NCI-H524 (cell line): ENCODE results near the gene CCDC136.

ENCODE experiments used
- DNase-seq, 2 experiments: peaks; one replicate each; lab custom pipeline; 2025; lab: John Stamatoyannopoulos, UW

CCDC136 gene

DNA sequence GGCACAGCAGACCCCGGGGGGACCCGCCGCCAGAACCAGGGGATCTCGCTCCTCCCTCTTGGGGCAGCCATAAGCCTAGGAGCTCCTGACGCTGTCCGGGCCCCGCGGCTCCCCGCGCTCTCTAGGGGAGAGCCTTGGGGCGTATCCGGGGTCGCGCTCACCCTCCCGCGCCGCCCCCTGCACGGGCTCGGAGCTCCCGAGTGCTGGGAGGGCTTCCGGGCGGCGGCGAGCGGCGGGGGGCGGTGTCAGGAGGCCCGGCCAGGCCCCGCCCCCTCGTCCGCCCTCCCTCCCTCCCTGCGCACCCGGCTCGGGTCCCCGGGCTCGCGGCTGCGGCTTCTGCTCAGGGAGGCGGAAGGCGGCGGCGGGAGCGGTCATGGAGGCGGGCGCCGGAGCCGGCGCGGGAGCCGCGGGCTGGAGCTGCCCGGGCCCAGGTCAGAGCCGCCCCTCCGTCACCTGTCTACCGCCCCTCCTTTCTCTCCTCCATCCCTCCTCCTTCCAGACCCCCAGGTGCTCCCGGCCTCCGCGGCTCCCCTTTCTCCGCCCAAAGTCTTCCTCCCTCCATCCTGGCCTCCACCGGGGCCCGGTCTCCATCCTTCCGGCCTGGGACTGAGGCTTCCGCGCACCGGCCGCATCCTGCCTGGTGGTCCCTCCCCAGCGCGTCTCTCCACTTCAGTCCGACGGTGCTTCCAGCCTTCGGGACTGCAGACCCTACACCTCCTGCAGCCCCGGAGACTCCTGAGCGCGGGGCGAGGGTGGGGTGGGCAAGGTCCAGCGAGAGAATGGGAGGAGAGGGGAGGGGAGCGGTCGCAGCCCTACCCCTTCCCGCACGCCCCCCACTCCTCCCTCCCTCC is at the start of gene CCDC136:
TSS of gene CCDC136 (plus strand) at position 848 of the 851 bp plus-strand sequence. CDS start 444 bp downstream, outside the sequence.
- peak in 1 of 2 experiments; percentile 44 for DNase-seq

DNA sequence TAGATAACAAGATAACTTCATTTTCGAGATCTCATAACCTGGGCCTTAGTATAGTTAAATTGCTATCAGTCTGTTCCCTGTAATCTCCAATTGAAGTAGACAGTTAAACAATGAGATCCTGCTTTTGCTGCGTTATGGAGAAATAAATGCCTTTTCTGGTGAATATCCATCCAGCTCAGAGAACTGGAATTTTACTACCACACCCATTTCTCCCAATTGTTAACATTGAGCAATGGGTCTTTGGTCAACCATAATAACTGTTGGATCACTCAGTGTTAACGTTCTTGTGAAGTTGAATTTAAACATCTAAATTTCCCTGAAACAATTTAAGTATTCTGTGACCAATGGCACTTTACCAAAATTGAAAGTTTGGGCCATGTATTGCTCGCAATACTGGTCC is 49.6 kb upstream of the CCDC136 start:
- DNase-seq: no peak

DNA sequence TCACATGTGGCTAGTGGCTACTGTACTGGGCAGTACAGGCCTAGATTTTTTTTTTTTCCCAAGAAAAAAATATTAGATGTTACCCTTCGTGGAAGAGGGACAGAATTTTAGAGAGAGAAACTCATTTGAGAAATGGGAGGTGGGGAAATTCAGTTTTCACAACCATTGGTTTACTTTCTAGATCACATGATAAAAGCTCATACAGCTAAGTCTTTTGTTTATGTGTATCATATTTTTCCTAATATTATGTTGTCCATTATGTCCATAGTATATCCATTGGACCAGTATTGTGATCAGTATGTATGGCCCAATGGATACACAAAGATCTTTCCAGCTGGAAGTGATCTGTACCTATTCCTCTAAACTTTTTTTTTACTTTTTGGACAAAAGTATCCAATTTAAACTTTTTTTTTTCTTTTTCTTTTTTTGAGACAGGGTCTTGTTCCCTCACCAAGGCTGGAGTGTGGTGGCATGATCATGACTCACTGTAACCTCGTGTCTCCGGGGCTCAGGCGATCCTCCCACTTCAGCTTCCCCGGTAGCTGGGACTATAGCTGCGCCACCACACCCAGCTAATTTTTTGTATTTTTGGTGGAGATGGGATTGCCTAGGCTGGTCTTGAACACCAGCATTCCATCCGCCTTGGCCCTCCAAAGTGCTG is 48.5 kb upstream of the CCDC136 start:
- no peak for DNase-seq

DNA sequence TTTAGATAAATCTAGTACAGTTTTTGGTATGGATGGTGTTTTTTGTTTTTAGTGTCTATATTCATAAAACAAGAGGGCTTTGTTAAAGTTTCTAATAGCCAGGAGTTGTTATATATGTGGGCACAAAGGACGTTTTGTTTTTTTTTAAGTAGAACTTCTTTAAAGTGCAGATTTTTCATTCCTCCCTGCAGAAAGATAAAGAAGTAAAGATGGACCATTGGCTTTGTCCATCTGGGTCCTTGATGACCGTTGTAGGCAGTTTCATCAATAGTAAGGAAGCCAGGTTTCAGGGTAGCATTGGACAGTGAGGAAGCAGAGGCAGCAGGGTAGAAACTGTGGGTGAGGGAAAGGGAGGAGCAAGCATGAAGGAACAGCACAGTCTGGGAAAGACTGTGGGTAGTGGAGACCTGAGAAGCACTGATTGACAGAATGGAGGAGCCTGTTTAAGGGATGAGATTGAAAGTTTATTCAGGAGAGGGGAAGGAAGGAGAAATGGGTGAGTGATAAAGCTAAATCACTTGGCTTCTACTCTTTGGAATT is 47.3 kb upstream of the CCDC136 start:
- no peak for DNase-seq

DNA sequence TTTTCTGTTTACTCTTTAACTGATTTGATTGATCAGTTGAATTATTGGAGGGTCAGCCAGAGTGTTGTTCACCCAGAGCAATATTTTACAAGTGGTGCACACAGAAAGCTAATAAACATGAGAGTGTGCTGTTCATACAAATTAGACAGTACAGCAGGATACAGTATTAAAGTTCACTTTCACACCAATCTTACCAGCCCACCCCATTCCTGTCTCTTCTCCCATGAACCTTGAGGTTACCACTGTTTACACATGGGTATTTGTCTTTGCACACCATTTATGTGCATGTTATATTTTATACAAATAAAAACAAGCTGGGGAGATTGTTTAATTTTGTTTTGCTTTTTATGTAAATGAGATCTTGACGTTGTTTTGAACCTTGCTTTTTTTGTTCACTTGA is 46.1 kb upstream of the CCDC136 start:
- no peak for DNase-seq

DNA sequence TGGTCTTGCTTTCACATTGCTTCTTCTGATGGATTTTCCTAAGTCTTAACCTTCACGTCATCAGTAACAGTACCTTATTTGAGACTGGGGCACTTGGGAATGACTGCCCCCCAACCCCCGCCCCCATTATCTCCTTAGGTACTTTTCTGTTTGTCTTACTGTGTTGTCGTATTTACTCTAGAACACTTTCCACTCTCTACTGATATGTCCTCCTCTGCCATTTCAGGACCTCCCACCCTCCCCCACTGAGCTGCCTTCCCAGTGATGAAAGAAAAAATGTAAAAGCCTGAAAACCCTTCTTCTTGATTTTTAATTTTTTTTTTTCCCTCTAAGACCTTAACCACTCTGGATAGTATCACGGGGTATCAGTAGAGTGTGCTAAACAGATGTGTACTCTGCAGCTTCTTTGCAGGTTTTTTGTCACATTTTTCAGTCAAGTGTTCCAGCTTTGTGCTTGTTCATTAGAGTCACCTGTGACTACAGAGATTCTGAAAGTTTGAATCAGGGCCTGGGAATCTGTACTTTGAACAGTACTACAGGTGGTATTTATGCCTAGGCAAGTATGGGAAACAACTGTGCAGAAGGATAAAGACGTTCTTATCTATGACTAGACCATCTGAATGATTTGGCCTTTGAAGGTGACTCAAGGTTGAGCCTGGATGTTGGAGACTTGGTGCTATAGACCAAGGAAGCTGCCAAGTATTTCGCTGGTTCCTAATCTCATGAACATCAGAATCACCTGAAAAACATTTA is 44.3 kb upstream of the CCDC136 start:
- no peak for DNase-seq

DNA sequence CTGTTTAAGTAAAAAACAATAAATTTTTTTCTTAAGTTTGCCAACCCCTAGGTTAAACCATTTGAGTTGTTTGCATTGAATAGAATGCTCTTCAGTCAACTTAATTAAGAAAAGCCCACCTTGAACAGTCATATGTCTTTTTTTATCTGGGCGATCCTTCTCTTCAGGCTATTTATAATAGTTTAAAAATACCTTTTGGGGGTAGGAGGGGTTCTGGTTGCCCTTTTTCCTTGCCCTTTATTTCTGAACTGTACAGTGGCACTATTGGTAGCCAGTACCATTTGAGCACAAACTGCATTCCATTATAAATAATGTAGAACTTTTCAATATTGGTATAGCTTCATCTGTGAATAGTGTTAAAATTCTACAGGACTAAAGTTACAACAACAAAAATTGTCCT is 39.5 kb upstream of the CCDC136 start:
- no peak for DNase-seq

DNA sequence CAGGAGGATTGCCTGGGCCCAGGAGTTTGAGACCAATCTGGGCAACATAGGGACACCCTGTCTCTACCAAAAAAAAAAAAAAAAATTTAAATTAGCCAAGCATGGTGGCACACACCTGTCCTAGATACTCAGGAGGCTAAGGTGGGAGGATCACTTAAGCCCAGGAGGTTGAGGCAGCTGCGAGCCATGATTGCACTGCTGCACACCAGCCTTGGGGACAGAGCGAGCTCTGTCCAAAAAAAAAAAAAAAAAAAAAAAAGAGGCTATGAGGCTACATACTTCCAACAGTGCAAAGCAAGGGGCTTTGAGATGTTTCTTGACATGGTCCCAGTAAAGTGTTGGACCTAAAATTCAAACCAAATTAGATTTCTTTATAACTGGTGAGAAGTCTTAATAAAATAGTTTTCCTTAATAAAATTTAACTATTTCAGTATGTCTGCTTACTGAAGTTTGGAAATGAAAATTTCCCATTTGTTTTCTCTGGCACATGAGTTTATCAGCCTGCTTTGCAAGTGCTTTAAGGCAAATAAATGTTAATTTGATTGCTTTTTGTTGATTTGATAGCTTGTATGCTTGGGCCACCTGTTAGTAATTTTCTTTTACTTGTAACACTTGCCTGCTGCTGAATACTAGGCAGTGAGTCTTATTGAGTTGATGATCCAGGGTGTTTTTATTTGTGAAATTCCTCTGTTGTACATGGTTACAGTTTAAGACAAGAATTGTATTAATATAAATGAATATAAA is 36.5 kb upstream of the CCDC136 start:
- peak in 1 of 2 experiments; percentile 37 for DNase-seq

DNA sequence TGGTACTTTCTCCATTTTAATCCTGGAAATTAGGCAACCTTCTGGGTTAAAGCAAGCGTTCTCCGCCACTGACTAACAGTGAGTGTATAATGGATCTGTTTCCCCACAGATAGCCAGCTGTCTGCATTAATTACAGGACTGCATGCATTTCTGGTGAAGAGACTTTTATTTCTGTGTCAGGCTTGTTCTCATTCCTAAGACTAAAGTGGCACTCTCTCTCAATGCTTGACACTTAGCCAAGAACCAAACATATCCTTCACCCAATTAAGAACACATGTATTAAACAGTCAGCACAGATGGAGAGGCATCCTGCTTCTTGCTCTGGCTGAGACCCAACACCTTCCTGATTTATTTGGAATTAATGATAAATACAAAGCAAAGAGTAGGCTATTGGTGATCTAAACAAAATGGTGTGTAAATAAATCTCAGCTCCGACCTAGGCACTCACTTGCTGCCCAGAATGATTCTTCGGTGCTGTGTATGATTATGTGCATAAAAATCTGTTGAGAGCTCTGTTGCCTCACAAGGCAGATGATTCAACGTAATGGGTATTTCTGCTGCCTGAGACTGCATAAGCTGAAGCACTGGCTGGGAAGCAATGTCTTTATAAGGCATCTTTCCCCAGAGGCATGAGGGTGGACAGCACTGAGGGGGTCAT is 35.8 kb upstream of the CCDC136 start:
- peak; percentile 64 to 91 for DNase-seq

DNA sequence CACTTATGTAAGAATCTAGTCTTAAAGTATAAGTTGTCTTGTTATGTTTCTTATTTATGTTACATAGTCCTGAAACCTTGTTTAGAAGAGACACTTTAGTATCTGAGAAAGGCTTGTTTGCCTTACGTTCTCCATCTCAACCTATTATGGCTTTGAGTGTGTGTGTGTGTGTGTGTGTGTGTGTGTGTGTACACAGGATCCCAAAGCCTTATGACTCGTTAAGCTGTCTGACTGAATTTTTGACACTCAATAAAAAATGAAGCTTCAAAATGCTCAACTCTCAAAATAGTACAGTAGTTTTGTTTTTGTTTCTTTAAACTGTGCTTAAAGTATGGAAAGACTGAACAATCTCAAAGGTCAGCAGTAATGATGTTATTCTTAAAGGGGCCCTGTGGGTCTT is 34.6 kb upstream of the CCDC136 start:
- no peak for DNase-seq

DNA sequence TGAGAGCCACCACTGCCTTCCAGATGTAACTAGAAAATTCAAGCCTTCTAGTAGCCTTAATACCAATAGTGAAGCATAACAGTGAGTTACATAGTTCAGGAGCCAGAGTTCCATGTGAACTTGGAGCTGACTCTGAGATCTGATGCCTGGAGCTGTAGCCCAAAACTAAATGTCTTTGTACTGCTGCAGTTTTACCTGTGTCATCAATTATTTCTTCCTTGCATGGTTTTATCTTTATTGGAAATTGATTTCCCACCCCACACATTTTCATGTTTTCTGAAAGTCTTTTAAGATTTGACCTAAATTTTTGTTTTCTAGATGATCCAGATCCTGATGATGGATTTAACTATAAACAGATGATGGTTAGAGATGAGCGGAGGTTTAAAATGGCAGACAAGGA is 33.2 kb upstream of the CCDC136 start:
- no peak for DNase-seq

DNA sequence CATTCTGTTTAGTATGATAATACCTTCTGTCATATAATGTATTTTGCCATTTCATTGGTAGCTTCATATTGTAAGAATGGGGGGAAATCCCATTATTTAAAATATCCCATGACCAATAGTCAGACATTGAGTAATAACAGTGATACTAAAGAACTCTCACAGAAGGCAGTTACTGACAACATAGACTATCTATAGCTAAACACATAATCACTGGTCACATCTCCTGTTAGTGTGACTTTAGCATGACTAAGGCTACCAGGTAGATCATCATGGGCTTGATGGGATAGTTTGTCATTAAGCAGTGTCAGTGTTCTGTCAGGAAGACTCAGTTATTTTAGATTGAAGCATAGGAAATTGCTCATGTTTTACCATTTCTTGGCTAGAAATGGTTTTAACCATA is 32.5 kb upstream of the CCDC136 start:
- DNase-seq: no peak

DNA sequence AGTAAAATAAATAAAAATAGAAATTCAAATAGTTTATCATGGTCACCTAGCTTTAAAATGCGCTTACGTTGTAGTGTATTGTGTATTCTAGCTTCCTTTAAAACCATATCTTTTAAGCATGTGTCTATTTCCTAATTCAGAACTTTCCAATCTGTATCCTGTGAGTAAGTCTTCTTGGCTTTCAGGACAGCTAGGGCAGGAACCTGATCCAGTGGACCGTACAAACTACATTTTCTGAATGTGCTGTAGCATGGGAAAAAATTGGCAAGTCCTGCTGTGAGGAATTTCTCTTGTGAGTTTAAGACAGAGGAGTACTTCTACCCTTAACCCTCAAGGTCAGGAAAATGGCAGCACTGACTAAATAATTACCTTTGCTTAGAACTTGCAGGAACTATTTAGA is 28.2 kb upstream of the CCDC136 start:
- no peak for DNase-seq

DNA sequence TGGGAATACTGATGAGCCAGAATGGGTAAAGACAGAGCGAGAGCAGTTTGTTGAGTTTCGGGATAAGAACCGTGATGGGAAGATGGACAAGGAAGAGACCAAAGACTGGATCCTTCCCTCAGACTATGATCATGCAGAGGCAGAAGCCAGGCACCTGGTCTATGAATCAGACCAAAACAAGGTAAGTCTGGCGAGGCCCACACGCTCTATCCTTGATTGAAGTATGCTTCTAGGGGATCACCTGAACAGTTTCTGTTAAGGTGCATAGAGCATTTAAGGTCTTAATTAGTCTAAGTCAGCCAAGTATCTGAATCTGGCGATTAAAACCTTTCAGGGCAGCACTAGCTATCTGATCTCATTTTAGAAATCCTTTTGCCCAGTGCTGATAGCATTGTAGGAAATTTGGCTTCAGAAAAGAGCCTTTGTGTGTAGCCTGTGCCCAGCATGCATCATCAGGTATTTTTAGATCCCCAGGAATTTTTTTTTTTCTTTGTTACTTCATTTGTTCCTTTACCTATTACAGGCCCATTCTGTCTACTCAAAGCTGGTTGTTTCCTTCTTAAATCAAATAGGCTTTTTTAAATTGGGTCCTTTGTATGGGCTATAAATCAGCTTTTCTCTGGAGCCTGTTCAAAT is 24.2 kb upstream of the CCDC136 start:
- DNase-seq: no peak

DNA sequence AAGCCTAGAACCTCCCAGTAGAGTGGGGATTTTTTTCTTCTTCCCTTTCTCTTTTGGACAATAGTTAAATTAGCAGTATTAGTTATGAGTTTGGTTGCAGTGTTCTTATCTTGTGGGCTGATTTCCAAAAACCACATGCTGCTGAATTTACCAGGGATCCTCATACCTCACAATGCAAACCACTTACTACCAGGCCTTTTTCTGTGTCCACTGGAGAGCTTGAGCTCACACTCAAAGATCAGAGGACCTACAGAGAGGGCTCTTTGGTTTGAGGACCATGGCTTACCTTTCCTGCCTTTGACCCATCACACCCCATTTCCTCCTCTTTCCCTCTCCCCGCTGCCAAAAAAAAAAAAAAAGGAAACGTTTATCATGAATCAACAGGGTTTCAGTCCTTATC is 21.5 kb upstream of the CCDC136 start:
- DNase-seq: no peak

DNA sequence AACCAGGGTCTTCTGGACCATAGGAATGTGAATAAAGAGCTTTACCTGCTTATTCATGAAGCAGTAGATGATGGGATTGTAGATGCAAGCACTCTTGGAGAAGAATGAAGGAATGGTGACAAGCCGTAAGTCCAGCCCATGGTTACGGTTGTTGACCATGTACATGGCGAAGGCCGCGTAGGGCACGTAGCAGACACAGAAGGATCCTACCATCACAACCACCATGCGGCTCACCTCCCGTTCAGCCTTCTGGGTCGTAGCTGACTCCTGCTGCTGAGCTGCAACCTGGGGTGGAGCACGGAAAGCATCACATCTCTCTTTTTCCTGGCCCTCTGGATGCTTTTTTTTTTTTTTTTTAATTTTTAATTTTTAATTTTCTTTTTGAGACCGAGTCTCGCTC is 18.2 kb upstream of the CCDC136 start:
- no peak for DNase-seq

DNA sequence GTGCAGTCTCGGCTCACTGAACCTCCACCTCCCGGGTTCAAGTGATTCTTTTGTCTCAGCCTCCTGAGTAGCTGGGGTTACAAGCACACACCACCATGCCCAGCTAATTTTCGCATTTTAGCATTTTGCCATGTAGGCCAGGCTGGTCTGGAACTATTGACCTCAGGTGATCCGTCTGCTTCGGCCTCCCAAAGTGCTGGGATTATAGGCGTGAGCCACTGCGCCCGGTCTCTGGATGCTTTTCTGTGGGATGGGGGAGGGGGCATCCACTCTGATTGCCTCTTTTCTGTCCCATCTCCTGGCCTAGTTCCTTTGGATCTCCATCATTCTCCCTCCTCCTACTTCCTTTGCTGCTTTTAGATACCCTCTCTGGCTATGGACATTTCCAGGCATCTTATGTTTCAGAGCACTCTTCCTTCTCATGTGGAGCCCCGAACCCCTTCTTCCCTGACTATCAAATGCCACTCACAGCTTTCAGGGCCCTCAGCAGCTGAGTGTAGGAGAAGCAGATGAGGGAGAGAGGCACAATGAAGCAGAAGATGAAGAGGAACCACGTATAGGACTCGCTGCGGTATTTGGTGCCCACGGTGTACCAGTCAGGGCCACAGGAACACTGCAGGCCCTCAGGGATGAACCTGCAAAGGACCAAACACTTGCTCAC is 17.6 kb upstream of the CCDC136 start:
- DNase-seq: no peak

DNA sequence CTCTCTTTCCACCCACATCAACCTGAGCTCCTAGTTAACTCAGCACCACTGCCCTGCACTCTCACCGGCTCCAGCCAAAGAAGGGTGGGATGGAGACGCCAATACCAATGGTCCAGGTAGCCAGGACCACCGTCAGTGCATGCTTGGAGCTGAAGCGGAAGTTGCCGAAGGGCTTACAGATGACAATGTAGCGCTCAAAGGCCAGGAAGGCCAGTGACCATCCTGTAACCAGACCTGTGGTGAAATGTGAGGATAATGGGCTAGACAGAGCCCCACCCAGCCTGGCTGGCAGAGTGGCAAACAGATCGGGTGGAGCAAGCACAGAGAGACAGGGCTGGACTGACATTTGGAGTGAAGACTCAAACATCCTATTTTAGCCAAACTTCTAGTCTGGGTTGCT is 16.8 kb upstream of the CCDC136 start:
- no peak for DNase-seq

DNA sequence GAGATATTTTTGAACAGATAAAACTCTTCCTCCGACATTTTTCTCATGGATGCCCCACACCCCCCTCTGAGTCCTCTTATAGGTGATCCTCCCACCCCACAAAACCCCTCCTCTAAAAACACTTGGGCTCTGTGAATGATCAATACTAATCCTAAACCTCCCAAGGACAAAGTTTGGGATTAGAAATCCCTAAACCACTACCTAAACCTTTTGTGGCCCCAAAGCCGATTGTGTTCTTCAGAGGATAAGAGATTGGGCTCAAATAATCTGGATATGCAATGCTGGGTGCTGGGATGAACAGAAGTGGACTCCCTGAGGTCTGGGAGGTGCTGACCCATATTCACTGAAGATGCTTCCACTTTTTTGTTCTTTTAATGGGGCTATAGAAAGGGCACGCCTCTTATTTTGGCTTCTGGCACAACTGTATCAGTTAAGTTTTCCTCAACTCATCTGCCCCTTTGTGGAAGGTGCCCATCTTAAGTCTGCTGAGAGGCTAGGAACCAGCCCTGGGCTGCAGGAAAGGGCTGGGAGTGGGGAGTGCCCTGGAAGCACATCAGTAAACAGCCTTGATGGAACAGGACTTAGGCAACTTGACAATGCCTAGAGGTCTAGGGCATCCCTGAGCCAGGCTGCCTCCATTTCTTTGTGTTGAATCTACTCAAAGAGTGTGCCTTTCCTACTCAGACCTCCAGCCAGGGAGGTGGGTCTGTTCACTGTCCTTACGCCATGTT is 15.9 kb upstream of the CCDC136 start, which contains the start of gene OPN1SW:
TSS of gene OPN1SW (minus strand) at position 51 of the 731 bp plus-strand sequence. CDS start at position 38, 13 bp downstream.
- no peak for DNase-seq
